Measurements from ENCODE around the gene MARK2. TPM values are rescaled to one million over a fixed set of nuclear protein-coding genes. Genes with fewer than 3 reads are reported as not detected.
"Not testable (repeated sequence)": the region's sequence is repeated elsewhere in the genome, so short reads cannot be mapped to it uniquely, and the experiment has no call there.

Gene MARK2
- total RNA-seq, 2 experiments from 2014 or later: 31.5 to 33.5 TPM

DNA sequence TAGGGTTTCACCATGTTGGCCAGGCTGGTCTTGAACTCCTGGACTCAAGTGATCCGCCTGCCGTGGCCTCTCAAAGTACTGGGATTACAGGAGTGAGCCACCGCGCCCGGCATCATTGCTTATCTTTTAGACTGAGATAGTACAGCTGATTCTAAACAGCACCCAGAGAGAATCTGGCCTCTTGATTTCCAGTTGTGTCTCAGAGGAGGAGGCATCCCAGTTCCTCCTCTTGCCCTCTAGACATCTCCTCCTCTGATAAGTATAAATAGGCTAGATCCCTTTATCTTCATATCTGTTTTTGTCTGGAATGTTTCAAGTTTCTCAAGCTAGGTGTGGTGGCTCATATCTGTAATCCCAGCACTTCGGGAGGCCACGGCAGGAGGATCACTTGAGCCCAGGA is 7.0 kb downstream of the MARK2 start:
- ChIA-PET POLR2A (no interaction called here), CTCF (interaction anchor here (0.8 kb wide), 1 partner anchor 9 kb away, joined by 3 read pairs; no protein-coding TSS in a partner anchor)

DNA sequence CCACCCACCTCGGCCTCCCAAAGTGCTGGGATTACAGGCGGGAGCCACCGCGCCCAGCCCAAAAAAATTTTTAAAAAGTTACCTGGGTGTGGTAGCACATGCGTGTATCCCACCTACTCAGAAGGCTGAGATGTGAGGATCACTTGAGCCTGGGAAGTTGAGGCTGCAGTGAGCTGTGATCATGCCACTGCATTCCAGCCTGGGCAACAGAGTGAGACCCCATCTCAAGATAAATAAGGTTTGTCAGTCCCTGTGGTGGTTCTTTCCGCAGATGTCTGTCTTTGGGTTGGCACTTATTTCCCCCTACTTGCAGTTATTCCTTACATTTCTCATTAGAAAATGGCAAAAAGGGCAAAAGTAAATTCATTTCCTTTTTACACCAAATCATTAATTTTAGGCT is 8.0 kb downstream of the MARK2 start:
- ChIA-PET CTCF (interaction anchor here (0.7 to 1.4 kb wide), 2 partner anchors 10 to 36 kb away, joined by 3 read pairs; no protein-coding TSS in a partner anchor), POLR2A (no interaction called here)

DNA sequence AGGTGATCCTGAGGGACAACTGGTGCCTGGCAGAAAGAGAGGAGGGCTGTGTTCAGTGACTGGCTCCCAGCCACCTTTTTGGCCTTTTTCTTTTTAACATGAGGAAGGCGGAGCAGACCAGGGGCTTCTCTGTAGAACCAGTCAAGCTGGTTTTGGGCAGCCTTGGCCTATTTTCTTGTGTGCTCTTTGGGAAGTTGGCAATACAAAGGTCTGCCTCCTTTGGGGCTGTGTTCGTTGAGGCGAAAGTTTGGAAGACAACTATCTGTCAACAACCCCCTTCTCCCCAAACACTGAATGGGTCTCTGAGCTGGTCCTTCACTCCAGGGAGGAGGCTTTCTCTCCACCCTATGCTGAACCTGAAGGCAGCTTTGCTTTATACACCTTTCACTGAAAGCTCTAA is 8.5 kb downstream of the MARK2 start:
- ChIA-PET CTCF (interaction anchor here (1.4 to 2.6 kb wide), 2 partner anchors 9 kb away, joined by 3 to 7 read pairs; no protein-coding TSS in a partner anchor), POLR2A (no interaction called here)

- POLR2A ChIA-PET: interaction anchor here (0.7 kb wide), 2 partner anchors 17 to 326 kb away, joined by 3 read pairs; no protein-coding TSS in a partner anchor
- CTCF ChIA-PET: interaction anchor here (0.7 to 2.6 kb wide), 2 partner anchors 12 to 96 kb away, joined by 3 to 7 read pairs; no protein-coding TSS in a partner anchor
These were observed 10.8 kb downstream of the MARK2 start for GRCh38 chr11:63849691-63850090.

DNA sequence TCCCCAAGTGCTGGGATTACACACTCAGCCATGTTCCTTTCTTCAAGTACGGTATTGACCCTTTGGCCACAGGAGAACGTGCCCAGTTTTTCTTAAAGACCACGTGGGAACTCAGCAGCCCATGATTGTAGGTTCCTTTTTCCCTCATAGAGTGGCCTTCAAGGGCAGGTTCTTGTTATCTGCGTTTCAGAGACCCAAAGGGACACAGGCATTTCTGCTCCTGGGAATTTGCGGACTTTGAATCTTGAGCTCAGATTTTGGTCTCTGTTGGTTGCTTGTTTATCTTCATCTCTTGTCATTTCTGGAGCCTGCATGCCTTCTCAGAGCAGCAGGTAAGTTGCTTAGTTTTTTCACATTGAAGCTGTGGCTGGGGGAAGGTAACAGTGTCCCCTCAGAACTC is 12.0 kb downstream of the MARK2 start:
- CTCF ChIA-PET: interaction anchor here (1.4 kb wide), 2 partner anchors 13 to 39 kb away, joined by 3 read pairs; no protein-coding TSS in a partner anchor
- POLR2A ChIA-PET: no interaction called here

DNA sequence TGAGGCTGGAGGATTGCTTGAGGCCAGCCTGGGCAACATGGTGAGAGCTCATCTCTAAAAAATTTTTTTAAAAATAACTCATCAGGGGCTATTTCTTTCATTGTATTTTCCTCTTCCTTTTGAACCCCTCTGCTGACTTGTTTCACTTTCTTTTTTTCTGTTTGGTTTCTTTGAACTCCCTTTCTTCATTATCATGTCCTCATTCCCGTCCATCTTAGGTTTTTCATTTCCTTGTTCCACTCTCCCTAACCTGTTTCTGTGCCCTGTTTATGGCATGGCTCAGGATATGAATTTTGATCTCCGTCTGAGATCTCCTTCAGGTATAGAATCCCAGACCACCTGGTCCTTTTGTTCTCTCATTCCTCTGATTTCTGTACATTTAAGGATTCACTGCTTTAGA is 12.5 kb downstream of the MARK2 start:
- CTCF ChIA-PET: interaction anchor here (1.4 to 1.7 kb wide), 3 partner anchors 13 to 94 kb away, joined by 3 to 4 read pairs (median 3); no protein-coding TSS in a partner anchor
- POLR2A ChIA-PET: no interaction called here

DNA sequence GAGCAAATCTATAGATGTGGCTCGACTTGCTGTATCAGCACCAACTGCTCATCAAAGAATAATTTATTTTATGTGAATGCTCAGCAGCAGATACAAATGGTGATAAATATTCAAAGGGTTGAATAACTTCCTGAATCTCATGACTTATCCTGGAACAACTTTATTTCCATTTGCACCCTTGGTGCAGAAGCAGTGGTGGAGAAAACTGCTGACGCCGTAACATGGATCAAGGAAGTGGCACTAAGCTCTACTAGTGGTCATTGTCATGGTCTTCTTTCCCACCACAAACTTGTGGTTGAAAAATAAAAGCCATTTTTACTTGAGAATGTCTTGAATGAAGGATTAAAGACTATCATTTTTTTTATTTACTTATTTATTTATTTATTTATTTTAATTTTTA is 14.6 kb downstream of the MARK2 start:
- POLR2A ChIA-PET: no interaction called here
- CTCF ChIA-PET: interaction anchor here (0.7 to 0.8 kb wide), 3 partner anchors 12 to 148 kb away, joined by 3 read pairs; no protein-coding TSS in a partner anchor

GRCh38 chr11:63854696-63855095 is 15.8 kb downstream of the MARK2 start:
- ChIA-PET CTCF (interaction anchor here (1.0 kb wide), 1 partner anchor 16 kb away, joined by 4 read pairs; no protein-coding TSS in a partner anchor), POLR2A (interaction anchor here (0.7 kb wide), 1 partner anchor 55 kb away, joined by 4 read pairs; no protein-coding TSS in a partner anchor)

- ChIA-PET POLR2A (no interaction called here), CTCF (interaction anchor here (1.1 kb wide), 1 partner anchor 8 kb away, joined by 3 read pairs; no protein-coding TSS in a partner anchor)
These were observed 17.1 kb downstream of the MARK2 start for GRCh38 chr11:63855975-63856374.

- POLR2A ChIA-PET: no interaction called here
These were observed 20.0 kb downstream of the MARK2 start for GRCh38 chr11:63858628-63859550.

GRCh38 chr11:63862923-63863322 is 24.0 kb downstream of the MARK2 start:
- ChIA-PET CTCF (interaction anchor here (1.1 to 1.3 kb wide), 4 partner anchors 16 to 57 kb away, joined by 3 read pairs; no protein-coding TSS in a partner anchor), POLR2A (no interaction called here)

More at GRCh38 chr11:63858628-63859550, 20.0 kb downstream of the MARK2 start:
- CTCF ChIA-PET: interaction anchor here (1.2 kb wide), 1 partner anchor 22 kb away, joined by 3 read pairs; no protein-coding TSS in a partner anchor

- POLR2A ChIA-PET: not testable (repeated sequence)
- CTCF ChIA-PET: interaction anchor here (1.1 kb wide), 1 partner anchor 57 kb away, joined by 3 read pairs; no protein-coding TSS in a partner anchor
These were observed 24.7 kb downstream of the MARK2 start for GRCh38 chr11:63863620-63864019.

DNA sequence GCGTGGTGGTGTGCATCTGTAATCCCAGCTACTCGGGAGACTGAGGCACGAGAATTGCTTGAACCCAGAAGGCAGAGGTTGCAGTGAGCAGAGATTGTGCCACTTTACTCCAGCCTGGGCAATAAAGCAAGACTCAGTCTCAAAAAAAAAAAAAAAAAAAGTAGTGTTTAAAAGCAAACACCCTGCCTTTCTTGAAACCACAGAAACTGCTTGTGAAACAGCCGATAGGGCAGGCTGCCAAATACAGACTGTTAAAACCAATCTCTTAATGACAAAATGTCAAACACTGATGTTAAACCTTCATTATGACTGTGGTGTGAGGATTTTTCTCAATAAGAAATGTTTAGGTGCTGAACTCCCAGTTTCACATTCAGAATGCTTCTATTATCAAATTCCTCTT is 27.3 kb downstream of the MARK2 start:
- ChIA-PET POLR2A (interaction anchor here (0.7 kb wide), 1 partner anchor 30 kb away, joined by 6 read pairs; no protein-coding TSS in a partner anchor), CTCF (interaction anchor here (0.7 to 1.5 kb wide), 3 partner anchors 13 to 26 kb away, joined by 3 to 5 read pairs (median 4); no protein-coding TSS in a partner anchor)

GRCh38 chr11:63867511-63867910 is 28.6 kb downstream of the MARK2 start:
- POLR2A ChIA-PET: interaction anchor here (0.7 kb wide), 1 partner anchor 828 kb away, joined by 3 read pairs; no protein-coding TSS in a partner anchor
- CTCF ChIA-PET: no interaction called here

DNA sequence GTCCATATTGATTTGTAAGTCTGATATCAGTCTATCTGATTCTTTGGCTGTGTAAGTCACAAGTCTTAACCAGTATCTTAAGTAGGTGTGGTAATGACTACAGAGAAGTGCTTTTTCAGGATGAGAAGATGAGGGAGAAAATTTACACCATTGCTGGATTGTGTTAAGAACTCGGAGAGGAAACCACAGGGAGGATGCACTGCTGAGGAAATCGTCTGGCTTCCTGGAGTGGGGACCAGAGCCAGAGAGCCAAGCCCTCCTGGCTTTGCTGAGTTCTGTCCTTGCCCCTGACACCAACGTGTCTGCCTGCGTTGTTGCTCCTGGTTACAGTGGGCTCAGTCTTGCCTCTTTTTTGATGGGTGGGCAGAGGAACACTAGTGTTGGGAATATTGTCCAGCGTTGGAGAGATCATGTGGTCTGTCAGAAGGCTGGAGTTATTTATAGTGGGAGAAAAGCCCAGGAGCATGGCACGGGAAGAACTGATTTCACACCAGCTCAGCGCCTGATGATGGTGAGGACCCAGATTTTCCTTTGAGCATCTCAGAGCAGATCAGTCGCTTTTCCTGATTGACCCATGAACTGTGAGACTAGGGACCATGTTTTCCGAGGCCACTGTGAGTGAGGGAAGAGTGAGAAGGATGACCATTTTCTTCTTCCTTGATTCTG is 29.6 kb downstream of the MARK2 start:
- POLR2A ChIA-PET: no interaction called here

DNA sequence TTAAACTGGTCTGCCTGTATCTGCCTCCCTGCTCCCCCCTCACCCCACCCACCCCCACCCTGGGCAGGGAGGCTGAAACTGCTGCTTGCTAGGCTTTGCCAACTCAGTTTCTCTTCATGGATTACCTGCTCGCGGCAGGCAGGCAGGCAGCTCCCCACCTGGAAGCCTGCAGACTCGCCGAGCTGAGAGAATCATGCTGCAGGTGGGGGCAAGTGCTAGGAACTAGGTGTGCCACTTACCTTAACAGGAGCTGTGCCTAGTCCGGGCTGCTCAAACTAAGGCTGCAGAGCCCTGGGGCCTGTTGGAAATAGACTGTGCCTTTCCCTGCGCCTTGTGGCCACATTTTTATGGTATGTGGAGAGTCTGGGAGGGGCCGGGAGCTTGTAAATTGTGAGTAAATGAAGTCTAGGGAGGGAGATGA is 30.3 kb downstream of the MARK2 start:
- ChIA-PET POLR2A (no interaction called here), CTCF (interaction anchor here (0.6 kb wide), 1 partner anchor 100 kb away, joined by 3 read pairs; no protein-coding TSS in a partner anchor)

More for the DNA sequence above, 29.6 kb downstream of the MARK2 start:
- CTCF ChIA-PET: interaction anchor here (0.6 kb wide), 1 partner anchor 100 kb away, joined by 3 read pairs; no protein-coding TSS in a partner anchor

- ChIA-PET CTCF (interaction anchor here (0.9 to 1.3 kb wide), 3 partner anchors 9 to 31 kb away, joined by 3 to 6 read pairs (median 3); no protein-coding TSS in a partner anchor), POLR2A (no interaction called here)
These were observed 30.8 kb downstream of the MARK2 start for GRCh38 chr11:63869683-63870082.

DNA sequence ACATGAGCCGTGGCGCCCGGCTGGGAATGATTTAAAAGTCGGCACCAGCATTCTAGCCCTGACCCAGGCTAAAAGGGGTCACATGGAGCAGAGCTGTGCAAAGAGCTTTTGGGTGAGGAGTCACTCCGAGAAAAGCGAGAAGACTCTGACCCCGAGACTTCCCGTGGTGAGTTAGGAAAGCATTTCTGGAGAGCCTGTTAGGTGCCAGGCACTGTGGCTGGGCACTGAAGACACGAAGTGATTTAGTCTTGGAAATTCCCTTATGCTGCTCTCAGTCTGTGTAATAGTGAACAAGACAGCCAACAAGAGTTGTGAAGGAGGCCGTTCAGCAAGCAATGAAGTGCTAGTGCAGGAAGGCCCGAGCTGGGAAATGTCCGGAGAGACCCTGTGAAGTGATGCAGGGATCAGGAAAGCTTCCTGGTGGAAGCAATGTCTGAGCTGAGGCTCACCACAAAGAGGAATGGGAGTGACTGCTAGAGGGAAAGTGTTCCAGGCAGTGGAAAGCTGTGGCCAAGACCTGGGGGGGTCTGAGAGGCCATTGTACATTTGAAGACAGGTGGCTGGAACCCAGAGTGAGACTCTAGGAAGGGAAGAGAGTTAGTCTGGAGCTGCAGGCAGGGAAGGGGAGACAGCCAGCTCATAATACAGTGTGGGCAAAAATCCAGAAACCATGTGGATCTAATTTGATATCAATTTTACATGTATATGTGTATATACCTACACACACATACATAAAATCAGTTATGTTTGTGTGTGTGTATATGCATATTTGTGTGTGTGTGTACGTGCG is 31.6 kb downstream of the MARK2 start:
- CTCF ChIA-PET: interaction anchor here (0.6 to 1.3 kb wide), 4 partner anchors 10 to 32 kb away, joined by 3 to 6 read pairs (median 4); no protein-coding TSS in a partner anchor
- POLR2A ChIA-PET: no interaction called here

Data from activated CD8-positive, alpha-beta memory T cell treated with anti-CD3 and anti-CD28 coated beads for 36 hours (primary cell).